ENCODE results near the gene TECPR2.

GRCh38 chr14:102473559-102473958 lies 110.8 kb downstream of the TECPR2 start:
- no peak for TF ChIP-seq CTCF (IDR thresholded peaks at IDR 0.05)
- TF ChIP-seq POLR2A (IDR thresholded peaks at IDR 0.05) = no peak
- no peak for TF ChIP-seq POLR2AphosphoS5 (IDR thresholded peaks at IDR 0.05; ENCODE audit: insufficient read depth in 1 of 2, low read depth in 1 of 2)
